WTC11 (cell line): ENCODE data around the gene ETV7. TPM values are rescaled to one million over a fixed set of nuclear protein-coding genes. Genes with fewer than 3 reads are reported as not detected.

Experiments
- ATAC-seq: fragments of 200-7000 bp; cut with Tn5 transposase; 2 replicates; pipeline ENCODE4 v1.10.0; 2021; ENCODE audit warnings: mild to moderate bottlenecking, moderate library complexity
- CTCF ChIA-PET: fragments of 300-600 bp; sonication (Branson Sonifier 250); formaldehyde crosslinking; loops from one replicate; lab custom pipeline; 2021; ENCODE audit warnings: antibody characterized with exemption; lab: Charles Lee
- POLR2A ChIA-PET: fragments of 350-600 bp; sonication (Branson Sonifier 250); formaldehyde crosslinking; loops from one replicate; lab custom pipeline; 2021; ENCODE audit warnings: antibody characterized with exemption; lab: Charles Lee
- DNase-seq: peaks from one replicate; pipeline ENCODE4 v3.0.0; 2021; ENCODE audit warnings: low spot score
- H3K27ac Mint-ChIP-seq: 2 replicates; pipeline ENCODE4 v1.8.0; 2021; ENCODE audit warnings: mixed read lengths
- H3K27me3 Mint-ChIP-seq: 2 replicates; pipeline ENCODE4 v1.8.0; 2021; ENCODE audit warnings: low read depth, mild to moderate bottlenecking, moderate library complexity, mixed read lengths
- H3K36me3 Mint-ChIP-seq: 2 replicates; pipeline ENCODE4 v1.8.0; 2021; ENCODE audit warnings: mixed read lengths
- H3K4me1 Mint-ChIP-seq: 2 replicates; pipeline ENCODE4 v1.8.0; 2022; ENCODE audit warnings: mixed read lengths
- H3K4me3 Mint-ChIP-seq: 2 replicates; pipeline ENCODE4 v1.8.0; 2021; ENCODE audit warnings: mild to moderate bottlenecking, moderate library complexity, mixed read lengths
- H3K9me3 Mint-ChIP-seq: 2 replicates; pipeline ENCODE4 v1.8.0; 2021; ENCODE audit warnings: mixed read lengths
- AFF4 ChIP-seq: sonication (generic); formaldehyde crosslinking; IDR thresholded peaks from 2 replicates; pipeline ENCODE4 v1.8.1; 2023; ENCODE audit warnings: mild to moderate bottlenecking, missing genetic modification reagents, borderline replicate concordance
- CDX4 ChIP-seq: fragments of 250-450 bp; sonication (Bioruptor Pico); IDR thresholded peaks from 2 replicates; pipeline ENCODE4 v1.9.0; 2021; ENCODE audit warnings: moderate library complexity, mild to moderate bottlenecking, inconsistent platforms, borderline replicate concordance
- CREB1 ChIP-seq: sonication (generic); formaldehyde crosslinking; IDR thresholded peaks from 2 replicates; pipeline ENCODE4 v1.8.0; 2023; ENCODE audit warnings: mild to moderate bottlenecking, missing genetic modification reagents
- CREM ChIP-seq: sonication (generic); formaldehyde crosslinking; IDR thresholded peaks from 2 replicates; pipeline ENCODE4 v1.8.1; 2022; ENCODE audit warnings: mild to moderate bottlenecking, missing genetic modification reagents, moderate library complexity
- ELF4 ChIP-seq: sonication (generic); formaldehyde crosslinking; IDR thresholded peaks from 2 replicates; pipeline ENCODE4 v1.8.1; 2022; ENCODE audit warnings: low read depth, mild to moderate bottlenecking, moderate library complexity, missing genetic modification reagents
- ESRRA ChIP-seq: sonication (generic); formaldehyde crosslinking; IDR thresholded peaks from 2 replicates; pipeline ENCODE4 v1.8.1; 2022; ENCODE audit warnings: mild to moderate bottlenecking, missing genetic modification reagents, borderline replicate concordance
- FOXP1 ChIP-seq: sonication (generic); formaldehyde crosslinking; IDR thresholded peaks from 2 replicates; pipeline ENCODE4 v1.8.0; 2022; ENCODE audit warnings: missing genetic modification reagents, mild to moderate bottlenecking, moderate library complexity, borderline replicate concordance
- GABPB1 ChIP-seq: sonication (generic); formaldehyde crosslinking; IDR thresholded peaks from 2 replicates; pipeline ENCODE4 v1.8.1; 2023; ENCODE audit warnings: mild to moderate bottlenecking, missing genetic modification reagents
- GRHL2 ChIP-seq: fragments of 250-450 bp; sonication (Bioruptor Pico); IDR thresholded peaks from 2 replicates; pipeline ENCODE4 v1.8.0; 2022; ENCODE audit warnings: mild to moderate bottlenecking, moderate library complexity; ENCODE audit not compliant: insufficient replicate concordance, severe bottlenecking
- IRF2 ChIP-seq: sonication (generic); formaldehyde crosslinking; IDR thresholded peaks from 2 replicates; pipeline ENCODE4 v1.8.0; 2022; ENCODE audit warnings: low read depth, missing genetic modification reagents, borderline replicate concordance
- RELA ChIP-seq: sonication (generic); formaldehyde crosslinking; IDR thresholded peaks from 2 replicates; pipeline ENCODE4 v1.8.1; 2022; ENCODE audit warnings: missing genetic modification reagents, mild to moderate bottlenecking, borderline replicate concordance
- SP1 ChIP-seq: sonication (generic); formaldehyde crosslinking; conservative IDR thresholded peaks from 2 replicates; pipeline ENCODE4 v1.8.1; 2022; ENCODE audit warnings: missing genetic modification reagents
- TEAD1 ChIP-seq: sonication (generic); formaldehyde crosslinking; IDR thresholded peaks from 2 replicates; pipeline ENCODE4 v1.8.0; 2022; ENCODE audit warnings: mild to moderate bottlenecking, missing genetic modification reagents
- TEAD4 ChIP-seq: sonication (generic); formaldehyde crosslinking; IDR thresholded peaks from 2 replicates; pipeline ENCODE4 v1.8.0; 2022; ENCODE audit warnings: mild to moderate bottlenecking, missing genetic modification reagents
- ZNF219 ChIP-seq: sonication (generic); formaldehyde crosslinking; IDR thresholded peaks from 2 replicates; pipeline ENCODE4 v1.8.0; 2023; ENCODE audit warnings: missing genetic modification reagents, mild to moderate bottlenecking, borderline replicate concordance
- ZNF232 ChIP-seq: sonication (generic); formaldehyde crosslinking; IDR thresholded peaks from 2 replicates; pipeline ENCODE4 v1.8.0; 2022; ENCODE audit warnings: mild to moderate bottlenecking, missing genetic modification reagents
- ZNF671 ChIP-seq: fragments of 250-450 bp; sonication (Bioruptor Pico); IDR thresholded peaks from 2 replicates; pipeline ENCODE4 v1.8.0; 2021; ENCODE audit warnings: mild to moderate bottlenecking
- total RNA-seq: library from RNA; stranded (reverse); gene quantifications from 3 replicates; pipeline ENCODE4 v1.2.3, GENCODE V29; 2021
- TF ChIP-seq, protein P1 (sequence below): sonication (generic); formaldehyde crosslinking; IDR thresholded peaks from 2 replicates; pipeline ENCODE4 v1.8.0; 2023; ENCODE audit warnings: mild to moderate bottlenecking, missing genetic modification reagents
- TF ChIP-seq, protein P2 (sequence below): sonication (generic); formaldehyde crosslinking; IDR thresholded peaks from 2 replicates; pipeline ENCODE4 v1.8.0; 2022; ENCODE audit warnings: mild to moderate bottlenecking, missing genetic modification reagents
- TF ChIP-seq, protein P3 (sequence below): sonication (generic); formaldehyde crosslinking; IDR thresholded peaks from 2 replicates; pipeline ENCODE4 v1.8.1; 2023; ENCODE audit warnings: mild to moderate bottlenecking, missing genetic modification reagents
- TF ChIP-seq, protein P4 (sequence below): sonication (generic); formaldehyde crosslinking; IDR thresholded peaks from 2 replicates; pipeline ENCODE4 v1.8.1; 2022; ENCODE audit warnings: low read depth, missing genetic modification reagents, borderline replicate concordance

Gene ETV7
- total RNA-seq, 1 experiment from 2014 or later, result 0.68 TPM

GRCh38 chr6:36357872-36358225, 29.6 kb downstream of the ETV7 start:
- ChIA-PET CTCF (interaction anchor here (0.9 to 1.8 kb wide), 5 partner anchors 17 to 219 kb away, joined by 3 to 12 read pairs (median 4); no protein-coding TSS in a partner anchor), POLR2A (no interaction called here)
- Mint-ChIP-seq H3K36me3 (no peaks in the 10 kb centered on the region; the same call in 1 of the 2 replicates), H3K4me3 (no peak overlapping the region), H3K9me3 (peaks cover 9% of the 10 kb centered on the region), H3K4me1 (no peaks in the 10 kb centered on the region), H3K27me3 (peaks cover under 1% of the 10 kb centered on the region; the same call in 1 of the 2 replicates), H3K27ac (no peak overlapping the region)
- ATAC-seq (no peak), DNase-seq (no peak)
- no peak for TF ChIP-seq CDX4 (CRISPR knock-in tag)
- TF ChIP-seq CREB1 (CRISPR knock-in tag), result no peak
- no peak for TF ChIP-seq ZNF232 (CRISPR knock-in tag)
- TF ChIP-seq, protein P1, sequence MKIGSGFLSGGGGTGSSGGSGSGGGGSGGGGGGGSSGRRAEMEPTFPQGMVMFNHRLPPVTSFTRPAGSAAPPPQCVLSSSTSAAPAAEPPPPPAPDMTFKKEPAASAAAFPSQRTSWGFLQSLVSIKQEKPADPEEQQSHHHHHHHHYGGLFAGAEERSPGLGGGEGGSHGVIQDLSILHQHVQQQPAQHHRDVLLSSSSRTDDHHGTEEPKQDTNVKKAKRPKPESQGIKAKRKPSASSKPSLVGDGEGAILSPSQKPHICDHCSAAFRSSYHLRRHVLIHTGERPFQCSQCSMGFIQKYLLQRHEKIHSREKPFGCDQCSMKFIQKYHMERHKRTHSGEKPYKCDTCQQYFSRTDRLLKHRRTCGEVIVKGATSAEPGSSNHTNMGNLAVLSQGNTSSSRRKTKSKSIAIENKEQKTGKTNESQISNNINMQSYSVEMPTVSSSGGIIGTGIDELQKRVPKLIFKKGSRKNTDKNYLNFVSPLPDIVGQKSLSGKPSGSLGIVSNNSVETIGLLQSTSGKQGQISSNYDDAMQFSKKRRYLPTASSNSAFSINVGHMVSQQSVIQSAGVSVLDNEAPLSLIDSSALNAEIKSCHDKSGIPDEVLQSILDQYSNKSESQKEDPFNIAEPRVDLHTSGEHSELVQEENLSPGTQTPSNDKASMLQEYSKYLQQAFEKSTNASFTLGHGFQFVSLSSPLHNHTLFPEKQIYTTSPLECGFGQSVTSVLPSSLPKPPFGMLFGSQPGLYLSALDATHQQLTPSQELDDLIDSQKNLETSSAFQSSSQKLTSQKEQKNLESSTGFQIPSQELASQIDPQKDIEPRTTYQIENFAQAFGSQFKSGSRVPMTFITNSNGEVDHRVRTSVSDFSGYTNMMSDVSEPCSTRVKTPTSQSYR (CRISPR knock-in tag), result no peak

DNA sequence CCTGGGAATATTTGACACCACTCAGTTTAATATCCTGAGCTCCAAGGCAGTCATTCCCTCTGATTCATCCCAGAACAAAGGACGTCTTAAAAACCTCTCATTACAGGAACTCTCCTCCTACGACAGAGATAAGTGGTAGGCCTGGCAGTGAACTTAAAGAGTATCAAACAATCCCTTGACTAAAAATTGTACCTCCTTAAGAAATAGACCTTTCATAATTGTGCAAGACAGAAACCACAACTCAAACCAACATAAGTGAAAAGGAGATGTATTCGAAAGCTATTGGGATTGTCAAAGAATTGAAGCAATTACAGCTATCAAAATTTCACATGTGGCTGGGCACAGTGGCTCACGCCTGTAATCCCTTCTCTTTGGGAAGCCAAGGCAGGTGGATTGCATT, 31.6 kb downstream of the ETV7 start:
- no peak for TF ChIP-seq AFF4 (CRISPR knock-in tag)
- no peak for TF ChIP-seq GABPB1
- TF ChIP-seq ESRRA (CRISPR knock-in tag), result no peak
- no peak for TF ChIP-seq GRHL2
- TF ChIP-seq SP1, result no peak
- no peak for TF ChIP-seq ZNF671 (CRISPR knock-in tag)
- TF ChIP-seq, protein P2, sequence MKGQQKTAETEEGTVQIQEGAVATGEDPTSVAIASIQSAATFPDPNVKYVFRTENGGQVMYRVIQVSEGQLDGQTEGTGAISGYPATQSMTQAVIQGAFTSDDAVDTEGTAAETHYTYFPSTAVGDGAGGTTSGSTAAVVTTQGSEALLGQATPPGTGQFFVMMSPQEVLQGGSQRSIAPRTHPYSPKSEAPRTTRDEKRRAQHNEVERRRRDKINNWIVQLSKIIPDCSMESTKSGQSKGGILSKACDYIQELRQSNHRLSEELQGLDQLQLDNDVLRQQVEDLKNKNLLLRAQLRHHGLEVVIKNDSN (CRISPR knock-in tag), result no peak
- no peak overlapping the region for H3K27ac Mint-ChIP-seq
- CTCF ChIA-PET, result interaction anchor here (0.6 to 3.0 kb wide), 5 partner anchors 10 to 53 kb away, joined by 3 to 26 read pairs (median 4); no protein-coding TSS in a partner anchor
- POLR2A ChIA-PET, result no interaction called here
- H3K27me3 Mint-ChIP-seq, result peaks cover 3% of the 10 kb centered on the region; the same call in 1 of the 2 replicates
- H3K9me3 Mint-ChIP-seq, result peaks cover 14% of the 10 kb centered on the region
- DNase-seq (no peak), ATAC-seq (no peak)
- no peak overlapping the region for H3K4me3 Mint-ChIP-seq
- H3K4me1 Mint-ChIP-seq, result no peaks in the 10 kb centered on the region
- H3K36me3 Mint-ChIP-seq, result no peaks in the 10 kb centered on the region; the same call in 1 of the 2 replicates

GRCh38 chr6:36353411-36353915, 34.0 kb downstream of the ETV7 start:
- H3K27me3 Mint-ChIP-seq, result peaks cover 3% of the 10 kb centered on the region; the same call in 1 of the 2 replicates
- H3K4me1 Mint-ChIP-seq, result no peaks in the 10 kb centered on the region
- POLR2A ChIA-PET, result no interaction called here
- DNase-seq, result no peak
- CTCF ChIA-PET, result interaction anchor here (2.1 to 3.4 kb wide), 2 partner anchors 13 to 51 kb away, joined by 8 to 14 read pairs; no protein-coding TSS in a partner anchor
- ATAC-seq, result no peak
- H3K4me3 Mint-ChIP-seq, result no peak overlapping the region
- no peaks in the 10 kb centered on the region; the same call in 1 of the 2 replicates for H3K36me3 Mint-ChIP-seq
- H3K9me3 Mint-ChIP-seq, result peaks cover 14% of the 10 kb centered on the region
- H3K27ac Mint-ChIP-seq, result no peak overlapping the region
- TF ChIP-seq RELA (CRISPR knock-in tag) (no peak), ZNF219 (CRISPR knock-in tag) (no peak), FOXP1 (CRISPR knock-in tag) (no peak), ELF4 (CRISPR knock-in tag) (no peak), TEAD4 (CRISPR knock-in tag) (no peak), TEAD1 (CRISPR knock-in tag) (no peak), IRF2 (CRISPR knock-in tag) (no peak), GABPB1 (no peak), CREM (CRISPR knock-in tag) (no peak)
- TF ChIP-seq, protein P3, sequence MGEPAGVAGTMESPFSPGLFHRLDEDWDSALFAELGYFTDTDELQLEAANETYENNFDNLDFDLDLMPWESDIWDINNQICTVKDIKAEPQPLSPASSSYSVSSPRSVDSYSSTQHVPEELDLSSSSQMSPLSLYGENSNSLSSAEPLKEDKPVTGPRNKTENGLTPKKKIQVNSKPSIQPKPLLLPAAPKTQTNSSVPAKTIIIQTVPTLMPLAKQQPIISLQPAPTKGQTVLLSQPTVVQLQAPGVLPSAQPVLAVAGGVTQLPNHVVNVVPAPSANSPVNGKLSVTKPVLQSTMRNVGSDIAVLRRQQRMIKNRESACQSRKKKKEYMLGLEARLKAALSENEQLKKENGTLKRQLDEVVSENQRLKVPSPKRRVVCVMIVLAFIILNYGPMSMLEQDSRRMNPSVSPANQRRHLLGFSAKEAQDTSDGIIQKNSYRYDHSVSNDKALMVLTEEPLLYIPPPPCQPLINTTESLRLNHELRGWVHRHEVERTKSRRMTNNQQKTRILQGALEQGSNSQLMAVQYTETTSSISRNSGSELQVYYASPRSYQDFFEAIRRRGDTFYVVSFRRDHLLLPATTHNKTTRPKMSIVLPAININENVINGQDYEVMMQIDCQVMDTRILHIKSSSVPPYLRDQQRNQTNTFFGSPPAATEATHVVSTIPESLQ (CRISPR knock-in tag), result no peak
- TF ChIP-seq, protein P4, sequence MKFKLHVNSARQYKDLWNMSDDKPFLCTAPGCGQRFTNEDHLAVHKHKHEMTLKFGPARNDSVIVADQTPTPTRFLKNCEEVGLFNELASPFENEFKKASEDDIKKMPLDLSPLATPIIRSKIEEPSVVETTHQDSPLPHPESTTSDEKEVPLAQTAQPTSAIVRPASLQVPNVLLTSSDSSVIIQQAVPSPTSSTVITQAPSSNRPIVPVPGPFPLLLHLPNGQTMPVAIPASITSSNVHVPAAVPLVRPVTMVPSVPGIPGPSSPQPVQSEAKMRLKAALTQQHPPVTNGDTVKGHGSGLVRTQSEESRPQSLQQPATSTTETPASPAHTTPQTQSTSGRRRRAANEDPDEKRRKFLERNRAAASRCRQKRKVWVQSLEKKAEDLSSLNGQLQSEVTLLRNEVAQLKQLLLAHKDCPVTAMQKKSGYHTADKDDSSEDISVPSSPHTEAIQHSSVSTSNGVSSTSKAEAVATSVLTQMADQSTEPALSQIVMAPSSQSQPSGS (CRISPR knock-in tag), result no peak
